Measurements from ENCODE around the gene CNTROB. TPM values are rescaled to one million over a fixed set of nuclear protein-coding genes. Genes with fewer than 3 reads are reported as not detected.
A peak's percentile ranks its signal among the peaks of the same experiment; 100 is the strongest.

CNTROB gene
- total RNA-seq, 1 experiment from 2014 or later: 30.1 TPM

- no peak overlapping the region for H3K56ac ChIP-seq (ENCODE audit: insufficient read length, low read depth, low read length)
- no peak overlapping the region for H4K5ac ChIP-seq (ENCODE audit: insufficient read length, low read depth, low read length)
- H3K18ac ChIP-seq (ENCODE audit: insufficient read length, low read depth, low read length): no peak overlapping the region
- no peaks in the 10 kb centered on the region for H3K9me3 ChIP-seq (ENCODE audit: control insufficient read depth, low read depth, low read length)
- no peak overlapping the region for H2AFZ ChIP-seq (ENCODE audit: low read length)
- no peaks in the 10 kb centered on the region for H3K23me2 ChIP-seq (ENCODE audit: insufficient read length, low read depth, low read length, poor library complexity, severe bottlenecking)
- H3K79me2 ChIP-seq (ENCODE audit: insufficient read depth, low read length): no peaks in the 10 kb centered on the region
- H3K27ac Mint-ChIP-seq: peak overlapping the region in 1 of 3 experiments; percentile 72; a peak in 3 of 7 replicates
- no peak overlapping the region for H4K91ac ChIP-seq (ENCODE audit: insufficient read length, low read depth, low read length)
- no peaks in the 10 kb centered on the region for H3K4me1 ChIP-seq (ENCODE audit: insufficient read depth, low read length)
- H4K8ac ChIP-seq (replicated peaks; ENCODE audit: insufficient read length, low read depth, low read length): no peak overlapping the region
- no peak overlapping the region for H3K4me3 Mint-ChIP-seq
- peaks cover 14 to 68% (median 36%) of the 10 kb centered on the region in 3 experiments; a peak in 6 of 7 replicates for H3K36me3 Mint-ChIP-seq (ENCODE audit: insufficient read depth in 1 of 3, low read depth in 3 of 3)
- no peak overlapping the region for H3K4me2 ChIP-seq (ENCODE audit: insufficient read depth, insufficient read length, low read length)
- TF ChIP-seq CTCF (conservative IDR thresholded peaks at IDR 0.05): no peak
- no peak overlapping the region for H3T11ph ChIP-seq (ENCODE audit: low read length)
- H3K27me3 ChIP-seq (ENCODE audit: insufficient read depth, low read length): no peaks in the 10 kb centered on the region; the same call in 1 of the 2 replicates
- no peak overlapping the region for H3K27ac ChIP-seq (ENCODE audit: insufficient read length, low read depth, low read length)
- H3K4ac ChIP-seq (ENCODE audit: low read depth, low read length): no peak overlapping the region
- no peak overlapping the region for H2BK120ac ChIP-seq (ENCODE audit: low read depth, low read length, poor library complexity, severe bottlenecking)
- no peak overlapping the region for H2BK15ac ChIP-seq (ENCODE audit: low read depth, low read length)
- no peak overlapping the region for H3K14ac ChIP-seq (ENCODE audit: insufficient read depth, low read length)
- H3K23ac ChIP-seq (ENCODE audit: insufficient read length, low read depth, low read length): no peak overlapping the region
- no peak overlapping the region for H2BK12ac ChIP-seq (ENCODE audit: insufficient read length, low read depth, low read length)
- H3K79me1 ChIP-seq (ENCODE audit: insufficient read depth, low read depth, low read length, poor library complexity, severe bottlenecking): no peaks in the 10 kb centered on the region
- WGBS (ENCODE audit: extremely low coverage, insufficient read length, low lambda C conversion rate): no CpG with 5 or more reads among the region's 22 CpGs
- peaks cover 12 to 16% of the 10 kb centered on the region in 2 experiments for H3K4me1 Mint-ChIP-seq
- no peak overlapping the region for H2BK20ac ChIP-seq (ENCODE audit: low read depth, low read length, poor library complexity, severe bottlenecking)
- no peak overlapping the region for H2BK5ac ChIP-seq (ENCODE audit: insufficient read length, low read length)
- H3K9me3 Mint-ChIP-seq: no peaks in the 10 kb centered on the region
- no peak overlapping the region for H2AK5ac ChIP-seq (ENCODE audit: insufficient read length, low read length)
- DNase-seq: peak; percentile 62
- H3K9ac ChIP-seq (ENCODE audit: extremely low read depth, insufficient read length, low read length): no peak overlapping the region
- no peaks in the 10 kb centered on the region; the same call in none of the 2 replicates for H3K27me3 Mint-ChIP-seq (ENCODE audit: low read depth)
- no peaks in the 10 kb centered on the region for H4K20me1 ChIP-seq (ENCODE audit: control insufficient read depth, insufficient read depth, insufficient read length)
Observed at GRCh38 chr17:7903154-7904103, 28.6 kb upstream of the CNTROB start.

All from H9 (cell line).